A673 (cell line): ENCODE data around the gene KIF26B. TPM values are rescaled to one million over a fixed set of nuclear protein-coding genes. Genes with fewer than 3 reads are reported as not detected.

Source experiments
- BruUV-seq: library from RNA; stranded (reverse); fragments of 400-500 nt; replicated peaks from 2 replicates; lab custom pipeline; 2021; lab: Mats Ljungman, UMichigan
- CTCF ChIA-PET: fragments of 300-600 bp; sonication (Branson Sonifier 250); formaldehyde crosslinking; loops from one replicate; lab custom pipeline; 2022; ENCODE audit warnings: antibody characterized with exemption; lab: Charles Lee
- POLR2A ChIA-PET: fragments of 300-600 bp; sonication (Branson Sonifier 250); formaldehyde crosslinking; loops from one replicate; lab custom pipeline; 2022; ENCODE audit warnings: antibody characterized with exemption; ENCODE audit not compliant: low non-redundant PET; lab: Charles Lee
- DNase-seq: peaks from one replicate; pipeline ENCODE4 v3.0.0-alpha.2; 2015; ENCODE audit warnings: low spot score
- H3K27ac ChIP-seq: fragments of 200-600 bp; sonication (generic); 2 replicates; pipeline ENCODE4 v1.5.1; 2016; ENCODE audit warnings: mixed run types, low read depth, mild to moderate bottlenecking, mixed read lengths, antibody characterized with exemption, low read length; ENCODE audit not compliant: poor library complexity, severe bottlenecking
- H3K27me3 ChIP-seq: fragments of 200-600 bp; sonication (generic); replicated peaks from 2 replicates; pipeline ENCODE4 v1.6.1; 2017; ENCODE audit warnings: mixed run types, low read depth, mild to moderate bottlenecking, mixed read lengths, antibody characterized with exemption, low read length; ENCODE audit not compliant: insufficient read depth, poor library complexity
- H3K36me3 ChIP-seq: fragments of 200-600 bp; sonication (generic); 2 replicates; pipeline ENCODE4 v1.6.1; 2016; ENCODE audit warnings: mixed run types, mild to moderate bottlenecking, mixed read lengths, antibody characterized with exemption, low read length; ENCODE audit not compliant: insufficient read depth, poor library complexity, severe bottlenecking
- H3K4me1 ChIP-seq: fragments of 200-600 bp; sonication (generic); 2 replicates; pipeline ENCODE4 v1.6.1; 2017; ENCODE audit warnings: mixed run types, mild to moderate bottlenecking, mixed read lengths, antibody characterized with exemption, low read length; ENCODE audit not compliant: insufficient read depth, poor library complexity, severe bottlenecking
- H3K4me3 ChIP-seq: fragments of 200-600 bp; sonication (generic); 2 replicates; pipeline ENCODE4 v1.5.1; 2016; ENCODE audit warnings: low read depth, mixed run types, mild to moderate bottlenecking, mixed read lengths, low read length; ENCODE audit not compliant: poor library complexity, severe bottlenecking
- H3K9me3 ChIP-seq: fragments of 200-600 bp; sonication (generic); 2 replicates; pipeline ENCODE4 v1.6.1; 2016; ENCODE audit warnings: mixed run types, low read depth, mild to moderate bottlenecking, mixed read lengths, antibody characterized with exemption, low read length; ENCODE audit not compliant: poor library complexity, severe bottlenecking
- CTCF ChIP-seq: fragments of 300-800, 200-600 bp; sonication (generic); conservative IDR thresholded peaks from 2 replicates; pipeline ENCODE4 v1.5.1; 2017; ENCODE audit warnings: low read depth, mild to moderate bottlenecking, antibody characterized with exemption, low read length, moderate library complexity, mixed read lengths
- EZH2 ChIP-seq: fragments of 200-600 bp; sonication (generic); IDR thresholded peaks from 2 replicates; pipeline ENCODE4 v1.6.1; 2017; ENCODE audit warnings: borderline replicate concordance, low read depth, mild to moderate bottlenecking, mixed read lengths, antibody characterized with exemption, low read length; ENCODE audit not compliant: poor library complexity, severe bottlenecking
- intact Hi-C: fragments of 100-400 bp; cut with micrococcal nuclease; formaldehyde crosslinking; loops from one replicate; pipeline ENCODE4 v1.10.0; 2022; ENCODE audit not compliant: unreplicated experiment
- total RNA-seq: library from RNA; stranded (reverse); gene quantifications from 2 replicates; pipeline ENCODE4 v1.2.3, GENCODE V29; 2021

Gene KIF26B
- total RNA-seq, 1 experiment from 2014 or later = not detected

DNA sequence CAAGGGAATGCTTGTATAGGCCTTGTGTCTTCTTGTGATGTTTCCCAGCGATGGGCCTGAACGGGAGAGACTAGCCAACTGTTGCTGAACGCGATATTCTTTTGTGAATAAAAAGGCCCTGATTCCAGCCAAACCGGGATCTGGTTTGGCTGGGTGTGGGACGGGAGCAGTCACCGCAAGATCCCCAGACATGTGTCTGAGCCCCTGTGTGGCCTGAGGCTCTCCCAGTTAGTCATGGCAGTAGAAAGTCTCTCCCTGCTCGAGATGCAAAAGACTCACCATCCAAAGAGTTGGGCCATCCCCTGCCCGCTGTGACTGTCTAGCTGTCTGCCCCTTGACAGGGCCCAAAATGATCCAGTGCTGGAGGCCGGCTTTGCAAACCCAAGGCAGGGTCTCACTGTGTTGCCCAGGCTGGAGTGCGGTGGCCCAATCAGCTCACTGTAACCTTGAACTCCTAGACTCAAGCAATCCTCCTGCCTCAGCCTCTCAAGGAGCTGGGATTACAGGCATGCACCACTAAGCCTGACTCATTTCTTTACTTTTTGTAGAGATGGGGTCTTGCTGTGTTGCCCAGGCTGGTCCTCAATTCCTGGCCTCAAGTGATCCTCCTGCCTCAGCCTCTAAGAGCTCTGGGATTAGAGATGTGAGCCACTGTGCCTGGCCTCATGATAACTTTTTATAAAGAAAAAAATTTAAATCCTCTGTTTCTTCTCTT lies 56.4 kb downstream of the KIF26B start:
- Histone ChIP-seq H3K27me3 (no peaks in the 10 kb centered on the region), H3K4me3 (no peak overlapping the region), H3K36me3 (no peaks in the 10 kb centered on the region), H3K27ac (no peak overlapping the region), H3K9me3 (peaks cover 14% of the 10 kb centered on the region), H3K4me1 (no peaks in the 10 kb centered on the region)
- TF ChIP-seq CTCF = no peak
- TF ChIP-seq EZH2 = no peak
- intact Hi-C loops = no loop called here
- POLR2A ChIA-PET = no interaction called here
- BruUV-seq = no TSS peak
- DNase-seq = no peak
- CTCF ChIA-PET = no interaction called here

- H3K36me3 ChIP-seq = no peaks in the 10 kb centered on the region
- POLR2A ChIA-PET = no interaction called here
These were observed 57.0 kb downstream of the KIF26B start for GRCh38 chr1:245211761-245212160.

DNA sequence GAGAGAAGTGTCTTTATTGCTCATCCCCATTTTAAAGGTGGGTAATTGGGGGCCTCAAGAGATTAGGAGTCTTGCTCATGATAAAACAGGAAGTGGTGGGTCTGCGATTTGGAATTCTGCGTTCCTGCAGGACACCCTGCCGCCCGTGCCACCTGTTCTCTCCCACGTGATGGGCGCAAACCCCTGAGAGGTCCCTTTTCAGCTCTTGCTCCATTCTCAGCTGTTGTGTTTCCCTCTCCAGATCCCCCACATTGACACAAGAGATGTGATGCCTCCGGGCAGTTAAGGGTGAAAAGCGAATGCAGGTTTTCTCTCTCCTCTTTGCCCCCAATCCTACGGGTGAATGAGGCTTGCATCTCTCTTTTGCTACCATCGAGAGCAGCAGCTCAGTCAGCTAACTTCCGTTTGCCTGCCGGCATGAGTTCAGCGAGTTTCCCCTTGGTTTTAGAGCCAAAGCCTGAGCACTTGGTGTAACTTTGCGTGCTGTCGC lies 57.5 kb downstream of the KIF26B start:
- Histone ChIP-seq H3K27me3 (no peaks in the 10 kb centered on the region), H3K4me3 (no peak overlapping the region), H3K4me1 (peaks cover 3% of the 10 kb centered on the region), H3K9me3 (peaks cover 6% of the 10 kb centered on the region), H3K36me3 (no peaks in the 10 kb centered on the region), H3K27ac (no peak overlapping the region)
- POLR2A ChIA-PET = no interaction called here
- no TSS peak for BruUV-seq
- CTCF ChIA-PET = no interaction called here
- no peak for DNase-seq
- intact Hi-C loops = no loop called here
- TF ChIP-seq EZH2 = no peak
- TF ChIP-seq CTCF = no peak

More at GRCh38 chr1:245211761-245212160, 57.0 kb downstream of the KIF26B start:
- DNase-seq = no peak
- Histone ChIP-seq H3K9me3 (peaks cover 11% of the 10 kb centered on the region), H3K27ac (no peak overlapping the region), H3K27me3 (no peaks in the 10 kb centered on the region), H3K4me3 (no peak overlapping the region), H3K4me1 (peaks cover 3% of the 10 kb centered on the region)
- TF ChIP-seq CTCF = no peak
- TF ChIP-seq EZH2 = no peak
- no TSS peak for BruUV-seq
- intact Hi-C loops = no loop called here
- CTCF ChIA-PET = no interaction called here
